GM10847 (cell line): Measurements from ENCODE around the gene HS3ST4.

Source experiments
- POLR2A ChIP-seq: IDR thresholded peaks from 2 replicates; pipeline ENCODE4 v1.6.1; 2011; ENCODE audit not compliant: insufficient read length; ENCODE audit errors: extremely low read depth

Gene HS3ST4

GRCh38 chr16:25691519-25692091, at the start of gene HS3ST4:
Gene HS3ST4 (plus strand): TSS chr16:25691959.
- TF ChIP-seq POLR2A = no peak

GRCh38 chr16:25643633-25644032, 48.1 kb upstream of the HS3ST4 start:
- TF ChIP-seq POLR2A = no peak

GRCh38 chr16:25656639-25657038, 35.1 kb upstream of the HS3ST4 start:
- TF ChIP-seq POLR2A = no peak

GRCh38 chr16:25676820-25677219, 14.9 kb upstream of the HS3ST4 start:
- TF ChIP-seq POLR2A = no peak

- no peak for TF ChIP-seq POLR2A
Observed at GRCh38 chr16:25679511-25679910, 12.2 kb upstream of the HS3ST4 start.

GRCh38 chr16:25689137-25689836, 2.5 kb upstream of the HS3ST4 start:
- TF ChIP-seq POLR2A = no peak

GRCh38 chr16:25690552-25691143, 1.1 kb upstream of the HS3ST4 start:
- no peak for TF ChIP-seq POLR2A

GRCh38 chr16:25692351-25692741, 587 bp downstream of the HS3ST4 start:
- no peak for TF ChIP-seq POLR2A

- TF ChIP-seq POLR2A = no peak
Observed at GRCh38 chr16:25692742-25693508, 1.2 kb downstream of the HS3ST4 start.

- TF ChIP-seq POLR2A = no peak
Observed at GRCh38 chr16:25693631-25694030, 1.9 kb downstream of the HS3ST4 start.

- TF ChIP-seq POLR2A = no peak
Observed at GRCh38 chr16:25699069-25699468, 7.3 kb downstream of the HS3ST4 start.

- TF ChIP-seq POLR2A = no peak
Observed at GRCh38 chr16:25700547-25700946, 8.8 kb downstream of the HS3ST4 start.

- TF ChIP-seq POLR2A = no peak
Observed at GRCh38 chr16:25707553-25707952, 15.8 kb downstream of the HS3ST4 start.

- no peak for TF ChIP-seq POLR2A
Observed at GRCh38 chr16:25707982-25708583, 16.3 kb downstream of the HS3ST4 start.

- TF ChIP-seq POLR2A = no peak
Observed at GRCh38 chr16:25709213-25709612, 17.5 kb downstream of the HS3ST4 start.
